HFFc6 (cell line): ENCODE results near the gene BDNF. TPM values are rescaled to one million over a fixed set of nuclear protein-coding genes. Genes with fewer than 3 reads are reported as not detected.
"Not testable (repeated sequence)": the region's sequence is repeated elsewhere in the genome, so short reads cannot be mapped to it uniquely, and the experiment has no call there.

Source experiments
- DNase-seq: peaks from one replicate; pipeline ENCODE4 v3.0.0-alpha.2; 2018
- H3K27ac Mint-ChIP-seq: 2 replicates; pipeline ENCODE4 v1.8.0; 2020; ENCODE audit warnings: mild to moderate bottlenecking, mixed read lengths
- H3K27me3 Mint-ChIP-seq: 2 replicates; pipeline ENCODE4 v1.8.0; 2021; ENCODE audit warnings: mild to moderate bottlenecking, moderate library complexity, mixed read lengths; ENCODE audit not compliant: insufficient read depth
- H3K36me3 Mint-ChIP-seq: 2 replicates; pipeline ENCODE4 v1.8.0; 2021; ENCODE audit warnings: low read depth, mixed read lengths
- H3K4me1 Mint-ChIP-seq: 2 replicates; pipeline ENCODE4 v1.8.0; 2020; ENCODE audit warnings: low read depth, mixed read lengths
- H3K4me3 Mint-ChIP-seq: 2 replicates; pipeline ENCODE4 v1.8.0; 2020; ENCODE audit warnings: mild to moderate bottlenecking, moderate library complexity, mixed read lengths
- H3K9me3 Mint-ChIP-seq: 2 replicates; pipeline ENCODE4 v1.8.0; 2020; ENCODE audit warnings: mild to moderate bottlenecking, mixed read lengths
- CTCF ChIP-seq: fragments of 200-600 bp; sonication (generic); IDR thresholded peaks from 2 replicates; pipeline ENCODE4 v1.5.0; 2021; ENCODE audit warnings: antibody characterized with exemption, mild to moderate bottlenecking
- long read RNA-seq: library from polyadenylated mRNA; unstranded; transcript quantifications from one replicate; pipeline ENCODE4 v2.0.0, GENCODE V29; 2019
- total RNA-seq, 6 experiments: library from RNA; stranded (reverse); fragmentation: NEBNext Ultra II Directional; extraction: Animal tissue kit (Norgen Biotek cat#: 25700); gene quantifications; 2 replicates in 1 of 6; 3 replicates in 5 of 6; pipeline ENCODE4 v1.2.3, GENCODE V29; 2021

Gene BDNF
- 10 to 100 TPM; 62.1 to 92.2 (median 90.0) TPM for total RNA-seq
- long read RNA-seq, full-length matches to known transcripts = 291 of 299 reads
- long read RNA-seq, partial matches to known transcripts = 0 of 299 reads
- long read RNA-seq, other reads (novel, unspliced or antisense) = 8 of 299 reads

- H3K36me3 Mint-ChIP-seq = peaks cover 40% of the 10 kb centered on the region
- no peak for TF ChIP-seq CTCF
- H3K27me3 Mint-ChIP-seq = peaks cover 14% of the 10 kb centered on the region
- DNase-seq = peak; percentile 36
- no peaks in the 10 kb centered on the region for H3K9me3 Mint-ChIP-seq
- H3K27ac Mint-ChIP-seq = peak within 1 kb of the TSS; percentile 92
- H3K4me3 Mint-ChIP-seq = peak within 1 kb of the TSS; percentile 98
- H3K4me1 Mint-ChIP-seq = peaks cover 59% of the 10 kb centered on the region
Observed at GRCh38 chr11:27700351-27701301, at the start of gene BDNF. BDNF (minus strand) TSS chr11:27700455; CDS start chr11:27658564, 41,891 bp downstream.

- Mint-ChIP-seq H3K27me3 (peaks cover 5% of the 10 kb centered on the region; the same call in 1 of the 2 replicates), H3K36me3 (peaks cover 6% of the 10 kb centered on the region; the same call in 1 of the 2 replicates), H3K27ac (no peak overlapping the region), H3K4me3 (no peak overlapping the region), H3K9me3 (no peaks in the 10 kb centered on the region), H3K4me1 (peaks cover 7% of the 10 kb centered on the region; the same call in 1 of the 2 replicates)
- no peak for DNase-seq
- TF ChIP-seq CTCF = no peak
Observed at GRCh38 chr11:27740362-27741013, 40.2 kb upstream of the BDNF start.

- no peak for TF ChIP-seq CTCF
Observed at GRCh38 chr11:27735281-27735680, 35.0 kb upstream of the BDNF start.

GRCh38 chr11:27731803-27732202, 31.5 kb upstream of the BDNF start:
- peak overlapping the region; percentile 35; the same call in 1 of the 2 replicates for H3K4me3 Mint-ChIP-seq
- peaks cover 11% of the 10 kb centered on the region; the same call in 1 of the 2 replicates for H3K4me1 Mint-ChIP-seq
- DNase-seq, H3K36me3 Mint-ChIP-seq, H3K27ac Mint-ChIP-seq, H3K27me3 Mint-ChIP-seq, H3K9me3 Mint-ChIP-seq: not testable (repeated sequence)

More at GRCh38 chr11:27735281-27735680, 35.0 kb upstream of the BDNF start:
- Mint-ChIP-seq H3K36me3 (no peaks in the 10 kb centered on the region), H3K9me3 (no peaks in the 10 kb centered on the region), H3K27ac (no peak overlapping the region), H3K4me1 (peaks cover 7% of the 10 kb centered on the region; the same call in 1 of the 2 replicates), H3K4me3 (no peak overlapping the region), H3K27me3 (peaks cover 2% of the 10 kb centered on the region)
- DNase-seq = no peak

GRCh38 chr11:27726981-27727380, 26.7 kb upstream of the BDNF start:
- Mint-ChIP-seq H3K36me3 (no peaks in the 10 kb centered on the region), H3K27me3 (peaks cover 1% of the 10 kb centered on the region; the same call in 1 of the 2 replicates), H3K4me1 (peaks cover 25% of the 10 kb centered on the region), H3K4me3 (no peak overlapping the region), H3K27ac (no peak overlapping the region), H3K9me3 (no peaks in the 10 kb centered on the region)
- no peak for DNase-seq
- TF ChIP-seq CTCF = no peak
